Stimulated activated naive CD8-positive, alpha-beta T cell treated with anti-CD3 and anti-CD28 coated beads, Interleukin-15, Interleukin-2, amounts not matched to agents 100 ng/mL and 50 ng/mL, for 24 hours (primary cell): ENCODE measurements around the gene MSANTD2.
A peak's percentile ranks its signal among the peaks of the same experiment; 100 is the strongest.

ENCODE experiments used
- H3K27ac Mint-ChIP-seq: one replicate; pipeline ENCODE4 v1.8.0; 2021; ENCODE audit warnings: mild to moderate bottlenecking, mixed read lengths
- H3K27me3 Mint-ChIP-seq: one replicate; pipeline ENCODE4 v1.8.0; 2021; ENCODE audit warnings: mixed read lengths
- H3K36me3 Mint-ChIP-seq: one replicate; pipeline ENCODE4 v1.8.0; 2021; ENCODE audit warnings: low read depth, mixed read lengths
- H3K4me1 Mint-ChIP-seq: one replicate; pipeline ENCODE4 v1.8.0; 2021; ENCODE audit warnings: low read depth, mixed read lengths
- H3K4me3 Mint-ChIP-seq: one replicate; pipeline ENCODE4 v1.8.0; 2021; ENCODE audit warnings: mild to moderate bottlenecking, mixed read lengths
- H3K9me3 Mint-ChIP-seq: one replicate; pipeline ENCODE4 v1.8.0; 2021; ENCODE audit warnings: mixed read lengths

MSANTD2 gene

DNA sequence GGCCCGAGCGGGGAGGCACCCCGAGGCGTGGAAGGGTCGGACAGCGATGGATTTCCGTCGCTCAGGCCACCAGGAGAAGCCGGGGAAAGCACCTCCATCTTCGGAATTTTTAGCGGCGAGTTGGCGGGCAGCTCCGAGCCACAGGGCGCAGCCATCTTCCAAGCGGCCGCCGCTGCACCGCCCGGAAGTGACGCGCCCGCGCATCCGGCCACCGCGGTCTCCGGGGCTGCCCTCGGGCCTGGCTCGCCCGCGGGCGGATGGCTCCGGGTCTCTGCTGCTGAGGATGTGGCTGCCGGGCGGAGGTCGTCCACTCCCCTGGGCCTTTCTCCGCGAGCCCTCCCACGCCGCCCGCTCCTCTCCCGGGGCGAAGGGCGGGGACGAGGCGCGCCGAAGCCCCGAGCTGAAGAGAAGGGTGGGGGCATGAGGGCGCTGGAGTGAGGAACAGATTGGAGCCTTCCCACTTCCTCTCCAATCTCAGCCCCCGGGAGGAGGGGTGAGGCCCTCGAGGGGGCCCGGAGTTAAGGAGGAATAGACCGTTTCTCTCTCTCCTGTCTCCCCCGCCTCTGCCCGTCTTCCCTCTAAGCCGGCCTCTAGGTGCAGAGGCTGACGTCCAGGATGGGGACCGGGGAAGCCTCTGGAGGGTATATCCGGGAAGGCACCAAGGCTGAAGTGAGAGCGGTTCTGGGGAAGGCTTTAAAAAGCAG is at the start of gene MSANTD2:
Gene MSANTD2, minus strand, starts transcription at position 181 of the 704 bp plus-strand sequence. Its CDS starts 26 bp downstream, at position 155.
- Mint-ChIP-seq H3K27me3 (no peaks in the 10 kb centered on the region), H3K4me1 (peaks cover 35% of the 10 kb centered on the region), H3K27ac (peak within 1 kb of the TSS; percentile 86), H3K9me3 (no peaks in the 10 kb centered on the region), H3K36me3 (no peaks in the 10 kb centered on the region), H3K4me3 (peak within 1 kb of the TSS; percentile 89)

DNA sequence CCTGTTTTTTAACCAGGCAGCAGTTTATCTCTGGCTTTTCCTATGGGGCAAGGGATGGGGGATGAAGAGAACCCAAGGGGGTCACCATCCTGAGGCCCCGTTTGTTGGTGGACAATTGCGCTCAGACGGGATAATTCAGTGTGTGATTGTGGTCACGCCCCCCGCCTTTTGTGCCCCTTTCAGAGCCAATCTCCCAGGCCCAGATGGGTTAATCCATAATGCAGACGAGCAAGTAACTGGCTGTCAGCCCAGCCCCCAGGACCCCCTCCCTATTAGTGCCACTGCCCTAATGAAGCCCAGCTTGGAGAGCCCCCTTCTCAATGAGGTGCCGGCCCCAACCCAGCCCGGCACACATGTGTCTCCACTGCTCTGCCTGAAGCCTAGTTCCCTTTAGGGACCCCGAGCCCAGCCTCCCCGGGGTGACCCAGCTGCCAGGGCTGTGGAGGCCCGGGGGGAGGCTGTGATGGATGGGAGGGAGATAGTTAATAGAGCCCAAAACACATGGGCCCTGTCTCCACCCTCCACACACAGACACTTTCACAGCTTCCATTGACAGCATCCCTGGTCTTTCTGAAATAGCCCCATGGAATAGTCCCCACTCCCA is 46.0 kb upstream of the MSANTD2 start:
- H3K27ac Mint-ChIP-seq: no peak overlapping the region
- H3K36me3 Mint-ChIP-seq: no peaks in the 10 kb centered on the region
- H3K9me3 Mint-ChIP-seq: no peaks in the 10 kb centered on the region
- H3K27me3 Mint-ChIP-seq: peaks cover 91% of the 10 kb centered on the region
- no peak overlapping the region for H3K4me3 Mint-ChIP-seq
- H3K4me1 Mint-ChIP-seq: no peaks in the 10 kb centered on the region

DNA sequence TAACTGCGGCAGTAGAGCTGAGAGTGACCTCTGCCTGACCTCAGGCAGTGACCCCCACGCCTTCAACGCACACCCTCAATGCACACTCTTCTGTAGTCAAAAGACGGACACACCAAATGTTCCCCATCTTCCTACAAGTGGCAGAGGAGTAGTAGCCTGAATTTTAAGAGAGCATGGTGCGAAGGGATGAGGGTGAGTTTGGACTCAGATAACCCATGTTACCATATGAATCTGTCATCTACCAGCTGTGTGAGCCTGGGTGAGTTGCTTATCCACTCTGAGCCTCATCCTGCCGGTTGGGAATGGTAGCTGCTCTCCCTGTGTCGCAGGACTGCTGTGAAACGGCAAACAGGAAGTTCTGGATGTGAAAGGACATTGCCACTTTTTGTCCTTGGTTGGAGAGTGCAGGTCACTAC is 44.5 kb upstream of the MSANTD2 start:
- Mint-ChIP-seq H3K4me3 (no peak overlapping the region), H3K9me3 (no peaks in the 10 kb centered on the region), H3K27me3 (peaks cover 93% of the 10 kb centered on the region), H3K4me1 (peaks cover 6% of the 10 kb centered on the region), H3K27ac (no peak overlapping the region), H3K36me3 (no peaks in the 10 kb centered on the region)

DNA sequence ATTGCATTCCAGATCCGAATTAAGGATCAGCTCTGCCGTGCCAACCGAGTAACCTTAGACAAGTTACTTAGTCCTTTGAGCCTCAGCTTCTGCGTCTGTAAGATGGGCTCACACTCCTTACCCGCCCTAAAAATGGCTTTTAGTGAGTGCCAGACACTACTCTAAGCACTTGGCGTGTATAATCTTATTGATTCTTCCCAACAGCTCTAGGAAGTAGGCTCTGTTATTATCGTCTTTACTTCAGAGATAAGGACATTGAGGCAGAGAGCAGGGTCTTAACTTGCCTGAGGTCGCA is 43.4 kb upstream of the MSANTD2 start:
- peaks cover 6% of the 10 kb centered on the region for H3K4me1 Mint-ChIP-seq

DNA sequence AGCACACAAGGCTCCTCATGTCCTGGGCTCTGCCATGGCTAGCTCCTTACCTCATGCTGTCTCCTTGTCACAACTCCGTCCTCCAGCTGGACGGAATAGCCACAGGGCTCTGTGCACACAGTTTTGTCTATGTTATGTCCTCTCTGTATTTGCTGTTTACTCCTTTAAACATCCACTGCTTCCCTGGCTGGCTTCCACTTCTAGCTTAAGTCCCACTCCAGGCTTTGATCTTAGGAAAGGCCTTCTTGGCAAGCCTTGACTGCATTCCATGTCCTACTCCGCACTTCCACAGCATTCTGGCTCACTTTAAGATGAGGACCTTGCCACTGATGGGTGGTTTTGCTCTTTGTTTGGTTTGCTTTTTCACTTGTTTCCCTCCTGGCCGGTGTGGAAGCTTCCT is 42.1 kb upstream of the MSANTD2 start:
- Mint-ChIP-seq H3K4me3 (no peak overlapping the region), H3K36me3 (no peaks in the 10 kb centered on the region), H3K27ac (no peak overlapping the region), H3K9me3 (no peaks in the 10 kb centered on the region), H3K27me3 (peaks cover 89% of the 10 kb centered on the region), H3K4me1 (peaks cover 6% of the 10 kb centered on the region)

More for the DNA sequence above, 43.4 kb upstream of the MSANTD2 start:
- peaks cover 89% of the 10 kb centered on the region for H3K27me3 Mint-ChIP-seq
- H3K36me3 Mint-ChIP-seq: no peaks in the 10 kb centered on the region
- H3K9me3 Mint-ChIP-seq: no peaks in the 10 kb centered on the region
- no peak overlapping the region for H3K27ac Mint-ChIP-seq
- H3K4me3 Mint-ChIP-seq: no peak overlapping the region

DNA sequence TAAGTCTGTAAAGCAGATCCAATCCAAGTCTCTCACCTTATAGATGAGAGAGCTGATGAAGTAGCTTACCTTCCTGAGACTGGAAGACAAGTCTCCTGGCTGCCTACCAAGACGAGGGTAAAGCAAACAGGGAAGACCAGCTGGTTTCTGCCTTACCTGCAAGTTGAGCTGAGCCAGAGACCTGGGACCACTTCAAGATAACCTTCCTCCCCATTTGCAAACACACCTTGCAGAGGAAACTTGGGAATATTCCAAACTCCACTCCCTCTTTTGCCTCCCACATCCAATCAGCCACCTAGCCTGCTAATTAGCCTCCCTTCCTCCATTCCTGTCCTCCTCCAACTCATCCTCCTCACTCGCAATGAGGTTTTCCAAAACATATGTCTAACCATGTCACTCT is 41.6 kb upstream of the MSANTD2 start:
- Mint-ChIP-seq H3K9me3 (no peaks in the 10 kb centered on the region), H3K36me3 (no peaks in the 10 kb centered on the region), H3K27me3 (peaks cover 89% of the 10 kb centered on the region), H3K4me1 (peaks cover 11% of the 10 kb centered on the region), H3K27ac (no peak overlapping the region), H3K4me3 (no peak overlapping the region)

DNA sequence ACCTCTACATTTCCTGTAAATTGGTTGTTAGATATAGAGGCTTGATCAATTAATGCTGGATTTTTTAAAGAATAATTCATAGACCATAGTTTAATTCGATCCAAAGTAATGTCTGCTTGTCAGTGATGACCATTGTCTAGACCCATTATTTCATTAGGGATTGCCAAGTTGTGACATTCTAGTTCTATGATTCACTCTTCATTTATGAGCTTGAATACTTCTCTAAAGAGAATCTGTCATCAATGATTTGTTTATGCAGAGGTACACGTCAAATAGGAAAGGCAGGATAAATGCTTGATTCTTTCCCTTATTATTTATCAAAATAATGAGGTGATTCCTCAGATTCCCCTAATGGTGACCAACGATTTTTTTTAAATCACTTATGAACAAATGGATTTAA is 41.0 kb upstream of the MSANTD2 start:
- peaks cover 15% of the 10 kb centered on the region for H3K4me1 Mint-ChIP-seq
- H3K4me3 Mint-ChIP-seq: no peak overlapping the region
- H3K27me3 Mint-ChIP-seq: peaks cover 85% of the 10 kb centered on the region

DNA sequence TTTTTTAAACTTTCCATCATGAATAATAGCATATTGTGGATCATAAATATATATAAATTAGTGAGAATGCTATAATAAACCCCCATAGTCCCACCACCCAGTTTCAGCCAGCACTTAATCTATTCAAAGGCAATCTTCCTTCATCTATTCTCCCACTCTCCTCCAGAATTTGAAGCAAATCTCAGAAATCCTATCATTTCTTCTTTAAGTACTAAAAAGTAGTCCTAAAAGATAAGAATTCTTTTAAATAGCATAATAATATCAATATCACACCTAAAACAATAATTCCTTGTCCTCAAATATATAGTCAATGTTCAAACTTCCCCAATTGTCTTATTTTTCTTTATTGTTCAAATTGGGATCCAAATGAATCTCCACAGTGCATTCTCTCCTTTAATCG is 40.5 kb upstream of the MSANTD2 start:
- Mint-ChIP-seq H3K9me3 (no peaks in the 10 kb centered on the region), H3K4me3 (no peak overlapping the region), H3K27ac (no peak overlapping the region), H3K4me1 (peaks cover 18% of the 10 kb centered on the region), H3K27me3 (peaks cover 84% of the 10 kb centered on the region), H3K36me3 (no peaks in the 10 kb centered on the region)

More for the DNA sequence above, 41.0 kb upstream of the MSANTD2 start:
- no peaks in the 10 kb centered on the region for H3K36me3 Mint-ChIP-seq
- no peaks in the 10 kb centered on the region for H3K9me3 Mint-ChIP-seq
- H3K27ac Mint-ChIP-seq: no peak overlapping the region

DNA sequence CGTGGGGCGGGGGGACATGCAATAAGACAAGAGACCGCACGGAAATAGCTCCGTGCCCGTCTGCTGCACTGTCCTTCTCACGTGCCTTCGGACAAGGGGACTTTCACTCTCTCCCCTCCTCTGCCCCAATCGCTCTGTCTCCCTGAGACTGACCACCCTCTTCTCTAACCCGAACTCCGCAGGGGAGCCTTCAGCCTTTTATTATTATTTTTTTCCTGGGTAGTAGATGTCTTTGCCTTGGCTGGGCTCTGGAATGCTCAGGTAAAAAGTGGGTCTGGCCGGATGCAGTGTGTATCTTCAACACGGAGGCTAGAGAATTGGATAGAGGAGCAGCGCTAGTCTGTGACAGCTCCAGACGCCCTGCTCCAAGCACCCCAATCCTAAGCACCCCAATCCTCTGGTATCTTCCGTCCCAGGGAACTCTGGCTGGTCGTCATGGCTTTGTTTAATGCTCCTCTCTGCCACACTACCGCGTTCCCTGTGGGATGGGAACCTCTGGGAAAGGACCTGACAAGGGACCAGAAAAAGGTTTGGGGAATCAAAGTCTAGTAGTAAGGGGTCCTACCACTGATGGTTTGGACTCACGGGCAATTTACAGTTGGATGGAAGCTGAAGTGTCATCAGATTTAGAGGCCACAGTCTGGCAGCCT is 39.9 kb upstream of the MSANTD2 start:
- H3K4me1 Mint-ChIP-seq: peaks cover 18% of the 10 kb centered on the region
- H3K4me3 Mint-ChIP-seq: peak overlapping the region; percentile 35
- no peaks in the 10 kb centered on the region for H3K9me3 Mint-ChIP-seq
- peaks cover 81% of the 10 kb centered on the region for H3K27me3 Mint-ChIP-seq
- H3K36me3 Mint-ChIP-seq: no peaks in the 10 kb centered on the region
- H3K27ac Mint-ChIP-seq: no peak overlapping the region

DNA sequence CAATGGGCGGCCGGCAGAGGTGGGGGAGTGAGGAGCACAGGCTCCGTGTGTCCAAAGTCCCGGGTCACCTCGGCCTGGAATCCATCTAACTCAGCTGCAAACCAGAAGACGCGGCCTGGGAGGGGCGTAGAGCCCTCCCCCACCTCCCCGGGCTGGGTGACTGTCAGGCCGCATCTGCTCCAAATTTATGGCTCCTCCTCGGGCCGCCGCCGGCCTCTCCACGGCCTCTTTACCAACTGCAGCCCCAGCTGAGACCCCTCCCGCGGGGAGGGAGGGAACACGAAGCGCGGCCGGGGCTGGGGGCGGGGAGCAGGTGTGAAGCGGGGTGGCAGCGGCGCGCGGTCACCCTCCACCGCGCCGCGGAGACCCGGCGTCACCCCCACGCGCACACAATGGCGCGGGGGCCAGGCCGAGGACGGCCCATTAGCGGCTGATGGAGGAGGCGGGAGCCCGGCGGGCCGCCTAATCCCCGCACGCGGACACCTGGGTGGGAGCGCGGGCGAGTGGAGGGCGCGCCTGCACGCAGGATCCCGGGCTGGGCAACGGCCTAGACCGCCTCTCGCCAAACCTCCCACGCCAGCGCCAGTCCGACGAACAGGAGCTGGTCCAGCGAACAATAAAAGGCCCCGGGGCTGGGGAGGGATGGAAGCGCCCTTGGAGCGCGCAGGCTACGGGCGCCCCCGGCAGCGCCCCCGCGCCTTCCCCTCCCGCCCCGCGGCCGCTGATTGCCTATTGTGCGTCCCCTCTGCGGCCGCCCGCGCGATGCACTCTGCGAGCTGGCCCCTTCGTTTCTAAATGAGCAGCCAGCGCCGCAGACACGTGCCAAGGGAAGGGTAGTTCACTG is 39.1 kb upstream of the MSANTD2 start:
- Mint-ChIP-seq H3K27me3 (peaks cover 74% of the 10 kb centered on the region), H3K9me3 (no peaks in the 10 kb centered on the region), H3K4me1 (peaks cover 18% of the 10 kb centered on the region), H3K4me3 (peak overlapping the region; percentile 30), H3K27ac (no peak overlapping the region), H3K36me3 (no peaks in the 10 kb centered on the region)

DNA sequence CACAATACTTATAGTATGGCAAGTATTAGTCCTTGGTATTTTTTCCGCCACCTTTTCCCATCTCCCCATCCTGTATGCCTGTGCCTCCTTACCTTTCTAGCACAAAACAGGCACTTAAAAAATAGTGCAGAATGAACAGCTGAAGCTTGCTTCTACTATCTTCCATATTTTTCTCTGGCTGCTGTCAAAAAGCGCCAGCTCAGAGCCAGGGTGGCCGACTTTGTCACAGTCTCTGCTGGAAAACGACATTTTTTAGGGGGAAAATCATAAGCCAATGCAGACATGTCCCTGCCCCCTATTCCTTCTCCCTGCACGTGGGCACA is 38.6 kb upstream of the MSANTD2 start:
- H3K4me3 Mint-ChIP-seq: peak overlapping the region; percentile 30

DNA sequence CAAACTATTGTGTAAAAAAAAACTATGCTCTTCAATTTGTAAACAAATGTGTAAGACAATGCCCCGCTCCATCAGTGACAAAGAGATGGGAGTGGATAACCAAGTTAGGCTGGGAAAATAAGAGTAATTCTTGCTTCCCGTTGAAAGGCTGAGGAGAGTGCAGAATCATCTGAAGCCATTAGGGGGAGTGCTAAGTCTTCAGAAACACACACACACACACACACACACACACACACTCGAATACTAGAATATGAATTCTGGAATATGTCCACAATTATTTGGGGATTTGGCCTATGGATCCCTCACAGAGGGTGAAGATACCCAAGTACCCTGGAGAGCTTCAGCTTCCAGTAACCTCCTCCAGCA is 37.3 kb upstream of the MSANTD2 start:
- Mint-ChIP-seq H3K27ac (no peak overlapping the region), H3K27me3 (peaks cover 68% of the 10 kb centered on the region), H3K4me1 (peaks cover 18% of the 10 kb centered on the region), H3K36me3 (no peaks in the 10 kb centered on the region), H3K9me3 (no peaks in the 10 kb centered on the region), H3K4me3 (no peak overlapping the region)

More for the DNA sequence above, 38.6 kb upstream of the MSANTD2 start:
- no peaks in the 10 kb centered on the region for H3K9me3 Mint-ChIP-seq
- peaks cover 18% of the 10 kb centered on the region for H3K4me1 Mint-ChIP-seq
- peaks cover 71% of the 10 kb centered on the region for H3K27me3 Mint-ChIP-seq
- no peaks in the 10 kb centered on the region for H3K36me3 Mint-ChIP-seq
- no peak overlapping the region for H3K27ac Mint-ChIP-seq

DNA sequence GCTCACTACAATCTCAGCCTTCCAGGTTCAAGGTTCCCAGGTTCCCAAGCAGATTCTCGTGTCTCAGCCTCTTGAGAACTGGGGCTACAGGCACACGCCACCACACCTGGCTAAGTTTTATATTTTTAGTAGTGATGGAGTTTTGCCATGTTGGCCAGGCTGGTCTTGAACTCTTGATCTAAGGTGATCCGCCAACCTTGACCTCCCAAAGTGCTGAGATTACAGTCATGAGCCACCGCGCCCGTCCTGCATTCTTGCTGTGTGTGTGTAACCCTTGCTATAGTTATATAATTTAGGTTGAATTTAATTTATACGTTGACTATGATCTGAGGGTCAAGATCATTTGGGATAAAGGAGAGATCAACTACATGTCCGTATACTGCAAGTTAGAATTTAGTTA is 35.7 kb upstream of the MSANTD2 start:
- Mint-ChIP-seq H3K9me3 (no peaks in the 10 kb centered on the region), H3K4me3 (peak overlapping the region; percentile 52), H3K27ac (no peak overlapping the region), H3K36me3 (no peaks in the 10 kb centered on the region), H3K27me3 (peaks cover 54% of the 10 kb centered on the region), H3K4me1 (peaks cover 18% of the 10 kb centered on the region)

DNA sequence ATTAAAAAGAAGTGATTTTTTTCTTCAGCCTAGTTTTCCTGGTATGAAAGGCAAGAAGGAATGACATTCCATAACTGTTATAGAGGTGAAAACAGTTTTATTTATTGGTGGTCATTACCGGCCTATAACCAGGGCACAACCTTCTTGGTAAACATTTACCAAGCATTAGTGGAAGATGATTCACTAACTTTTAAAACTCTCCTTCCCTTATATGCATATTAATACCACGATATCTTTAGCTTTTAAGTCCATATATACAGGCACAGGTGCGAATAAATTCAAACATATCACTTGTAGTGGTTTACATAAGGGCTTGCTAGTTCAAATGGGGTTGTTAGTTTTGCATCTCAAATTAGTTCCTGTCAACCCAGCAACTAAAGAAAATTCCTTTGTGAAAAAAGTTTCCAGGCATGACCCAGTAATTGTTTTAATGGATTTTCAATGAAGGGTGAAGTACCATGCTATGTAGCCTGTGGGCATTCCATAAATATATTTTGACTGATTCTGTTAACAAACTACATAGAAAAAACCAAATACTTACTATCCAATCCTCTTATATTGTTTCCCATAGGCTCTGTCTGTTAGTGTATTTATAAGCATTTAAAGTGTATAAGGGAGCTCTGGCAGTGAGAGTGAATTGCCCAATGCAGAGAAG is 34.4 kb upstream of the MSANTD2 start:
- Mint-ChIP-seq H3K36me3 (no peaks in the 10 kb centered on the region), H3K9me3 (no peaks in the 10 kb centered on the region), H3K4me3 (no peak overlapping the region), H3K27ac (no peak overlapping the region), H3K27me3 (peaks cover 43% of the 10 kb centered on the region), H3K4me1 (peaks cover 12% of the 10 kb centered on the region)
